Measurements from ENCODE around the gene IQCK. TPM values are rescaled to one million over a fixed set of nuclear protein-coding genes. Genes with fewer than 3 reads are reported as not detected.

IQCK gene
- total RNA-seq, 3 donors from 2014 or later: 25.9 to 63.8 (median 34.7) TPM

DNA sequence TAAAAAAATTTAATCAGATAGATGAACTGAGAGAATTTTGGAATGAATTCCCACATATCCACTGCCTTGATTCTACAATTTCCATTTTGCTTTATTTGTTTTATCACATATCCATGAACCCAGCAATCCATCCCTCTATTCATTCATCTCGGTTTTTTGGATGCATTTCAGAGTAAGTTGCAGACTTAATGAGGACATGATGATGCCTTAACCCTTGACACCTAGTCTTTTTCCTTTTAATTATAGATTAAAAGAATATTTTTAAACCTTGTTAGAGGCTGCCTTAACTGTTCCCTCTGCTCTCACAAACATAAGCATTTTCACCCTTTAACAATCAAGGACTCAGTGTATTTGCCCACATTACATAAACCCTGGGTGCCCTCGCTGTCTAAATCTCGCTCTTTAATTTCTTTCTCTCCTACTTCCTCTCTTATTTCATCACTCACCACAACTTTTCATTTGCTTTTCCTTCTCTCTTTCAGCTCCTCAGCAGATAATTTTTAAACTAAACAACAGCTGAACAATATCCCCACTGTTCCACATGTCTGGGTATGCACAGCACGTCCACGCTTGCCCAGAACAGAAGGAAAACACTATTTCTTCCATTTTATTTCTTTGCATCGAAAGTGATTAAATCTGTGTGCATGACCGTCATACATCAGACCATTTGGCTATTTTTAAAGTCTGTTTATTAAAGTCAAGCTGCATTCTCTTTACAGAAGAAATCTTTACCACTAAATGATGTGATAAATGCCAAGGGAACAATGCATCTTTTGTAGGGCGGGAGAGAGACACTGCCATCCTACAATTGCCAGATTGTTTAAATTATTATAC, 39.9 kb downstream of the IQCK start:
- TF ChIP-seq, protein P1, sequence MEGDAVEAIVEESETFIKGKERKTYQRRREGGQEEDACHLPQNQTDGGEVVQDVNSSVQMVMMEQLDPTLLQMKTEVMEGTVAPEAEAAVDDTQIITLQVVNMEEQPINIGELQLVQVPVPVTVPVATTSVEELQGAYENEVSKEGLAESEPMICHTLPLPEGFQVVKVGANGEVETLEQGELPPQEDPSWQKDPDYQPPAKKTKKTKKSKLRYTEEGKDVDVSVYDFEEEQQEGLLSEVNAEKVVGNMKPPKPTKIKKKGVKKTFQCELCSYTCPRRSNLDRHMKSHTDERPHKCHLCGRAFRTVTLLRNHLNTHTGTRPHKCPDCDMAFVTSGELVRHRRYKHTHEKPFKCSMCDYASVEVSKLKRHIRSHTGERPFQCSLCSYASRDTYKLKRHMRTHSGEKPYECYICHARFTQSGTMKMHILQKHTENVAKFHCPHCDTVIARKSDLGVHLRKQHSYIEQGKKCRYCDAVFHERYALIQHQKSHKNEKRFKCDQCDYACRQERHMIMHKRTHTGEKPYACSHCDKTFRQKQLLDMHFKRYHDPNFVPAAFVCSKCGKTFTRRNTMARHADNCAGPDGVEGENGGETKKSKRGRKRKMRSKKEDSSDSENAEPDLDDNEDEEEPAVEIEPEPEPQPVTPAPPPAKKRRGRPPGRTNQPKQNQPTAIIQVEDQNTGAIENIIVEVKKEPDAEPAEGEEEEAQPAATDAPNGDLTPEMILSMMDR (IDR thresholded peaks at IDR 0.05): no peak
- Histone ChIP-seq H3K36me3 (no peaks in the 10 kb centered on the region), H3K9me3 (no peaks in the 10 kb centered on the region), H3K4me1 (no peaks in the 10 kb centered on the region), H3K27me3 (no peaks in the 10 kb centered on the region), H3K27ac (peak overlapping the region; percentile 54 to 66), H3K4me3 (no peak overlapping the region)
- intact Hi-C loops (cut with DNase I; ENCODE audit: low total_unique reads): no loop called here
- DNase-seq (ENCODE audit: low spot score in 2 of 2): no peak

DNA sequence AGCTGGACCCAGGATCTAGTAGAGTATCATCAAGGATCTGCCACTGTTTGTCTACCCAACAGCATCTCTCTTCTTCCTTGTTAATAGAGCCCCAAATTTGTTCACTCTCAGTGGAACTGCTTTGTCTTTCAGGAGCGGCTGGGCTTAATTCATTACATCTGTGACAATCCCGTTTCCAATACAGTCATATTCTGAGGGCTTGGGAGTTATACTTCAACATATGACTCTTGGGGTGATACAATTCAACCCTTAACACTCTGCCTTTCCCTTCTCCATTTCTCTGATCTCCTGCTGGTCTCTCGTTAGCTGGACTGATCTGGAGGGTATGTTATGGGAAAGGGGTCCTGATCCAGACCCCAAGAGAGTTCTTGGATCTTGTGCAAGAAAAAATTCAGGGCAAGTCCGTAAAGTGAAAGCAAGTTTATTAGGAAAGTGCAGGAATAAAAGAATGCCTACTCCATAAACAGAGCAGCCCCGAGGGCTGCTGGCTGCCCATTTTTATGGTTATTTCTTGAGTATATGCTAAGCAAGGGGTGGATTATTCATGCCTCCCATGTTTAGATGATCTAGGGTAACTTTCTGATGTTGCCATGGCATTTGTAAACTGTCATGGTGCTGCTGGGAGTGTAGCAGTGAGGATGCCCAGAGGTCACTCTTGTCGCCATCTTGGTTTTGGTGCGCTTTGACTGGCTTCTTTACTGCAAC, 42.4 kb downstream of the IQCK start:
- Histone ChIP-seq H3K4me1 (no peaks in the 10 kb centered on the region), H3K36me3 (no peaks in the 10 kb centered on the region), H3K9me3 (no peaks in the 10 kb centered on the region), H3K27ac (peak overlapping the region; percentile 41 to 43), H3K4me3 (peak overlapping the region in 1 of 3 donors; percentile 21), H3K27me3 (no peaks in the 10 kb centered on the region)
- no peak for DNase-seq (ENCODE audit: low spot score in 2 of 2)
- intact Hi-C loops (cut with DNase I; ENCODE audit: low total_unique reads): no loop called here
- TF ChIP-seq, protein P1 (IDR thresholded peaks at IDR 0.05): no peak
- no peak for TF ChIP-seq POLR2A (IDR thresholded peaks at IDR 0.05)
- no peak for TF ChIP-seq POLR2AphosphoS5 (IDR thresholded peaks at IDR 0.05)

GRCh38 chr16:19765860-19766553, 47.9 kb downstream of the IQCK start:
- Histone ChIP-seq H3K27me3 (no peaks in the 10 kb centered on the region), H3K27ac (peak overlapping the region; percentile 41 to 58), H3K4me1 (no peaks in the 10 kb centered on the region), H3K36me3 (no peaks in the 10 kb centered on the region), H3K4me3 (no peak overlapping the region), H3K9me3 (no peaks in the 10 kb centered on the region)
- intact Hi-C loops (cut with DNase I; ENCODE audit: low total_unique reads): no loop called here
- DNase-seq (ENCODE audit: low spot score in 2 of 2): peak in 1 of 2 donors; percentile 70
- TF ChIP-seq, protein P1 (IDR thresholded peaks at IDR 0.05): no peak
- TF ChIP-seq POLR2AphosphoS5 (IDR thresholded peaks at IDR 0.05) (peak in 2 of 3 donors; percentile 15 to 68), POLR2A (IDR thresholded peaks at IDR 0.05) (no peak)

DNA sequence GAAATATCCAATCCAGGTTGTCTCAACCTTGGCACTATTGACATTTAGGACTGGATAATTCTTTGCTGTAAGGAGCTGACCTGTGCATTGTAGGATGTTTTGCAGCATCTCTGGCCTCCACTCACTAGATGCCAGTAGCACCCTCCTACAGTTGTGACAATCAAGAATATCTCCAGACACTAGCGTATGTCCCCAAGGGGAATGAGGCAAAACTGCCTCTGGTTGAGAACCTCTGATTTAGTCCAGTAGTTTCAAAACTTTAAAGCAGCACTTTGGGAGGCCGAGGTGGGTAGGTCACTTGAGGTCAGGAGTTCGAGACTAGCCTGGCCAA, 48.4 kb downstream of the IQCK start:
- Histone ChIP-seq H3K9me3 (no peaks in the 10 kb centered on the region), H3K4me3 (no peak overlapping the region), H3K36me3 (no peaks in the 10 kb centered on the region), H3K4me1 (no peaks in the 10 kb centered on the region), H3K27me3 (no peaks in the 10 kb centered on the region), H3K27ac (peak overlapping the region; percentile 41 to 58)
- no peak for DNase-seq (ENCODE audit: low spot score in 2 of 2)
- TF ChIP-seq, protein P1 (IDR thresholded peaks at IDR 0.05): no peak
- TF ChIP-seq POLR2A (IDR thresholded peaks at IDR 0.05) (no peak), POLR2AphosphoS5 (IDR thresholded peaks at IDR 0.05) (no peak)
- intact Hi-C loops (cut with DNase I; ENCODE audit: low total_unique reads): no loop called here

- DNase-seq (ENCODE audit: low spot score in 2 of 2): no peak
- no peaks in the 10 kb centered on the region for H3K27me3 ChIP-seq
- H3K36me3 ChIP-seq: no peaks in the 10 kb centered on the region
- no peaks in the 10 kb centered on the region for H3K4me1 ChIP-seq
- H3K4me3 ChIP-seq: no peak overlapping the region
- H3K27ac ChIP-seq: peak overlapping the region; percentile 41 to 58
- intact Hi-C loops (cut with DNase I; ENCODE audit: low total_unique reads): no loop called here
- no peak for TF ChIP-seq POLR2AphosphoS5 (IDR thresholded peaks at IDR 0.05)
- H3K9me3 ChIP-seq: no peaks in the 10 kb centered on the region
Observed at GRCh38 chr16:19766988-19767387, 48.9 kb downstream of the IQCK start.

Measured in breast epithelium (tissue), 4 donors.